ENCODE results near the gene FASTK. TPM values are rescaled to one million over a fixed set of nuclear protein-coding genes. Genes with fewer than 3 reads are reported as not detected.

Gene FASTK
- total RNA-seq, 1 experiment from 2014 or later, result 95.0 TPM

- DNase-seq (ENCODE audit: low read depth, low spot score), result no peak
- no peak for ATAC-seq
- no peak for TF ChIP-seq SIN3A (IDR thresholded peaks at IDR 0.05; ENCODE audit: borderline replicate concordance, insufficient read depth, low read depth, low read length)
- no peak for TF ChIP-seq REST (IDR thresholded peaks at IDR 0.05; ENCODE audit: insufficient read depth in 1 of 2, low read depth in 2 of 2, low read length in 1 of 2)
- TF ChIP-seq TCF7L2 (IDR thresholded peaks at IDR 0.05; ENCODE audit: low read depth, low read length), result no peak
- TF ChIP-seq CTCF (IDR thresholded peaks at IDR 0.05), result no peak
- no peak for TF ChIP-seq POLR2AphosphoS5 (IDR thresholded peaks at IDR 0.05; ENCODE audit: low read depth, low read length)
- BruUV-seq (replicated peaks), result TSS peak; percentile 64
- H3K27ac ChIP-seq (ENCODE audit: low read length), result no peak overlapping the region
- ChIA-PET CTCF (no interaction called here), POLR2A (no interaction called here)
- no peaks in the 10 kb centered on the region for H3K27me3 ChIP-seq (ENCODE audit: control insufficient read depth, insufficient read depth, low read length)
- no peaks in the 10 kb centered on the region; the same call in 1 of the 2 replicates for H3K4me1 ChIP-seq (ENCODE audit: control insufficient read depth, insufficient read depth, low read length)
- H3K36me3 ChIP-seq (ENCODE audit: control insufficient read depth, insufficient read depth, low read length), result no peaks in the 10 kb centered on the region
- in situ Hi-C loops (cut with HindIII; ENCODE audit: low pct_unique_long_range_greater_than_20kb, low sequenced_read_pairs) (no loop called here), intact Hi-C loops (cut with micrococcal nuclease; ENCODE audit: unreplicated experiment) (no loop called here)
- no peaks in the 10 kb centered on the region for H3K9me3 ChIP-seq (ENCODE audit: control insufficient read depth, insufficient read depth, low read depth, low read length)
- no peak overlapping the region for H3K4me3 ChIP-seq (ENCODE audit: low read depth in 2 of 2, low read length in 2 of 2)
Measured at GRCh38 chr7:151031011-151031410, 49.6 kb downstream of the FASTK start.

DNA sequence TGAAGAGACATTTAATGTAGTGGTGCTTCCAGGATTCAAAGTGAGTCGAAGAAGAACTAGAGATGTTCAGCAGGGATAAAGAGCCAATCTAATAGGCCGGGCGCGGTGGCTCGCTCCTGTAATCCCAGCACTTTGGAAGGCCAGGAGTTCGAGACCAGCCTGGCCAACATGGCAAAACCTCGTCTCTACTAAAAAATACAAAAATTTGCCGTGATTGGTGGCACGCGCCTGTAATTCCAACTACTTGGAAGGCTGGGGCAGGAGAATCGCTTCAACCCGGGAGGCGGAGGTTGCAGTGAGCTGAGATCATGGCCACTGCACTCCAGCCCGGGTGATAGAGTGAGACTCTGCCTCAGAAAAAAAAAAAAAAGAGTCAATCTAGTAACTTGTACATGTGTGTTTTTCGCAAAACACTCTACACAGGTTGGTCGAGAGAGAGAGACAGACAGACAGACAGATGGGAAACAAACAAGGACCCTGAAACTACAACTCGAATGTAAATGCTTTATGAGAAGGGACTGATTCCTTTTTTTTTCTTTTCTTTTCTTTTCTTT, 51.6 kb downstream of the FASTK start:
- no peaks in the 10 kb centered on the region for H3K9me3 ChIP-seq (ENCODE audit: control insufficient read depth, insufficient read depth, low read depth, low read length)
- H3K27me3 ChIP-seq (ENCODE audit: control insufficient read depth, insufficient read depth, low read length), result no peaks in the 10 kb centered on the region
- H3K27ac ChIP-seq (ENCODE audit: low read length), result peak overlapping the region; percentile 90
- ATAC-seq (no peak), DNase-seq (ENCODE audit: low read depth, low spot score) (no peak)
- no peaks in the 10 kb centered on the region for H3K36me3 ChIP-seq (ENCODE audit: control insufficient read depth, insufficient read depth, low read length)
- no TSS peak for BruUV-seq (replicated peaks)
- ChIA-PET CTCF (interaction anchor here (0.5 to 1.5 kb wide), 4 partner anchors 37 to 85 kb away, joined by 3 to 7 read pairs (median 3); no protein-coding TSS in a partner anchor), POLR2A (interaction anchor here (0.7 kb wide), 1 partner anchor 32 kb away, joined by 4 read pairs; no protein-coding TSS in a partner anchor)
- TF ChIP-seq TCF7L2 (IDR thresholded peaks at IDR 0.05; ENCODE audit: low read depth, low read length) (no peak), CTCF (IDR thresholded peaks at IDR 0.05) (no peak), POLR2AphosphoS5 (IDR thresholded peaks at IDR 0.05; ENCODE audit: low read depth, low read length) (no peak), SIN3A (IDR thresholded peaks at IDR 0.05; ENCODE audit: borderline replicate concordance, insufficient read depth, low read depth, low read length) (no peak), REST (IDR thresholded peaks at IDR 0.05; ENCODE audit: insufficient read depth in 1 of 2, low read depth in 2 of 2, low read length in 1 of 2) (no peak)
- in situ Hi-C loops (cut with HindIII; ENCODE audit: low pct_unique_long_range_greater_than_20kb, low sequenced_read_pairs) (no loop called here), intact Hi-C loops (cut with micrococcal nuclease; ENCODE audit: unreplicated experiment) (no loop called here)
- peak overlapping the region; percentile 73 to 79 for H3K4me3 ChIP-seq (ENCODE audit: low read depth in 2 of 2, low read length in 2 of 2)
- H3K4me1 ChIP-seq (ENCODE audit: control insufficient read depth, insufficient read depth, low read length), result no peaks in the 10 kb centered on the region; the same call in none of the 2 replicates
